IPS-20b (cell line): ENCODE results near the gene CADM1.

Source experiments
- H3K27ac ChIP-seq: one replicate; pipeline ENCODE4 v1.5.1; 2013; ENCODE audit warnings: low read length
- H3K27me3 ChIP-seq: 2 replicates; pipeline ENCODE4 v1.6.1; 2013; ENCODE audit warnings: mild to moderate bottlenecking, low read length, inconsistent platforms; ENCODE audit not compliant: insufficient read depth
- H3K36me3 ChIP-seq: 2 replicates; pipeline ENCODE4 v1.6.1; 2013; ENCODE audit warnings: low read depth, mild to moderate bottlenecking, inconsistent platforms, low read length, moderate library complexity; ENCODE audit not compliant: insufficient read depth
- H3K4me1 ChIP-seq: 2 replicates; pipeline ENCODE4 v1.6.1; 2013; ENCODE audit warnings: mild to moderate bottlenecking, control low read depth, inconsistent platforms, low read length, moderate library complexity; ENCODE audit not compliant: insufficient read depth
- H3K4me3 ChIP-seq: 2 replicates; pipeline ENCODE4 v1.5.1; 2013; ENCODE audit warnings: mild to moderate bottlenecking, low read length, inconsistent platforms
- H3K9ac ChIP-seq: 2 replicates; pipeline ENCODE4 v1.6.1; 2013; ENCODE audit warnings: low read depth, mild to moderate bottlenecking, inconsistent platforms, low read length, moderate library complexity
- H3K9me3 ChIP-seq: 2 replicates; pipeline ENCODE4 v1.6.1; 2013; ENCODE audit warnings: mild to moderate bottlenecking, low read depth, low read length, inconsistent platforms; ENCODE audit not compliant: insufficient read depth

Gene CADM1

DNA sequence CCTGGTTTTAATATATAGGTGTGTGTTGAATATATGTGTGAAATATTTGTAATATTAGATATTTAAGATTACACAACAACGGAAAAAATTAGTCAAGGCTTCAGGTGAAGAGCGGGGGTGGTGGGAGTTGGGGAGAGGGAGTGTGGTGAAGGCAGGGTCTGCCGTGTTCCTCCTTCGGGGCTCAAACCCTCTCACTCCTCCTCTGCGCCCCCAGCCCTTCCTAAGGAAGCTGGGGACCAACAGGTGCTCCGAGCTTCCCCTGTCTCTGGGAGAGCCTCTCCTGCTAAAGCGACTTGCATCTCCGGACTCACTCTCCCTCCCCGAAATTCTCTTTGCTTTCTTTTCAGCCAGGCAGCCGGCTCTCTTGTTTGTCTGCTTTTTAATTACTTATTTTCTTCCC, 960 bp upstream of the CADM1 start:
- Histone ChIP-seq H3K4me3 (peak overlapping the region; percentile 80), H3K9ac (peak overlapping the region; percentile 78), H3K27ac (no peak overlapping the region), H3K4me1 (peaks cover 21% of the 10 kb centered on the region), H3K36me3 (no peaks in the 10 kb centered on the region), H3K27me3 (peaks cover 71% of the 10 kb centered on the region), H3K9me3 (no peaks in the 10 kb centered on the region)

DNA sequence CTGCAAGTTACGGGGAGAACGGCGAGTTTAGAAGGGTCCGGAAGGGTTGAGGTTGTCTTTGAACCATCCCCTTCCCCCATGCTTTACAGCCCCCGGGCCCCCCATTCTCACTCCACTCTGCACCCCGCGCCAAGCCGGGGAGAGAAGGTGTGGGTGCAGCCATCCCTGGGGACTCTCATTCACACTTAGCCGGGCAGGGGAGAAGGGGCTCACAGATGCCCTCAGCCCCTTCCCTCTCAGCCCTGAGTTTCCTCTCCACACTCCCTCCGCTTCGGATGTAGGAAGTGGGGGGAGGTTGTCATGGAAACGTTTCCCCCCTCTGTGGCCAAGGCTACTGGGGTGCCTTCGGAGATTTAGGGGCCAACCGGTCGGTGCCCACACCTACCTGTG, 334 bp downstream of the CADM1 start:
- peak overlapping the region; percentile 53; the same call in 1 of the 2 replicates for H3K9ac ChIP-seq
- H3K4me3 ChIP-seq: peak overlapping the region; percentile 80
- peaks cover 21% of the 10 kb centered on the region for H3K4me1 ChIP-seq
- no peaks in the 10 kb centered on the region for H3K9me3 ChIP-seq
- no peaks in the 10 kb centered on the region for H3K36me3 ChIP-seq
- H3K27me3 ChIP-seq: peaks cover 84% of the 10 kb centered on the region
- H3K27ac ChIP-seq: no peak overlapping the region

DNA sequence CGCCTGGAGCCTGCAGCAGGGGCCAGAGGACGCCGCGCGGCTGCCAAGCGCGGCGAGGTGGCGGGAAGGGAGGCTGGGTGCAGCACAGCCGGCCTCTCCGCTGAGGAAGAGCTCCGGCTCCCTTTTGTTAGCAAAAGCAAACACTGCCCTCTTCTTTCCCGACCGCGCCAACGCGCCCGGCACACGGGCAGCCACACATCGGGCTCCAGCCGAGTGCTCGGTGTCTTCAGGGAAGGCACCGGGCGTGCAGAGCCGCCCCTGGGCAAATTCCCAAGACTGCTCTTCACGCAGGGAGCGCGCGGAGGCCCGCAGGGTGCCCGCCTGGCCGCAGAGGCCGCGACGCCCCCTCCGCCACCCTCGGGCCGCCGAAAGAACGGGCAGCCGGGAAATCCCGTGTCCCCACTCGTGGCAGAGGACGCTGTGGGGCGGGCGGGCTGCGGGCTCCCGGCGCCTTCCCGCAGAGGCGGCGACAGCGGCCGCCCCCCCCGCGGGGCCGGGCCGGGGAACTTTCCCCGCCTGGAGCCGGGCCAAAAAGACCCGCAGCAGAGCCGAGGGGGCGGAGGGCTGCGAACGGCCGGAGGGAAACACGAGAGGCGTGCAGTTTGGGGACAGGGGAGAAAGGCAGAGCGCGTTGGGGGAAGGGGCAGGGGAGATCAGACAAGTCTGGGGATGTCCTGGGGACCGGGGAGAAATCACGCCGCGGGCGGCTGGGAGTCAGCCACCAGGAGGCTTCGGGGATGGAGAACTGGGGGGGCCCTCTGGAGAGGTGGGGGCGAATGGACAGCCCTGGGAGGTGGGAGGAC, 931 bp downstream of the CADM1 start:
- H3K9ac ChIP-seq: peak overlapping the region; percentile 53; the same call in 1 of the 2 replicates

DNA sequence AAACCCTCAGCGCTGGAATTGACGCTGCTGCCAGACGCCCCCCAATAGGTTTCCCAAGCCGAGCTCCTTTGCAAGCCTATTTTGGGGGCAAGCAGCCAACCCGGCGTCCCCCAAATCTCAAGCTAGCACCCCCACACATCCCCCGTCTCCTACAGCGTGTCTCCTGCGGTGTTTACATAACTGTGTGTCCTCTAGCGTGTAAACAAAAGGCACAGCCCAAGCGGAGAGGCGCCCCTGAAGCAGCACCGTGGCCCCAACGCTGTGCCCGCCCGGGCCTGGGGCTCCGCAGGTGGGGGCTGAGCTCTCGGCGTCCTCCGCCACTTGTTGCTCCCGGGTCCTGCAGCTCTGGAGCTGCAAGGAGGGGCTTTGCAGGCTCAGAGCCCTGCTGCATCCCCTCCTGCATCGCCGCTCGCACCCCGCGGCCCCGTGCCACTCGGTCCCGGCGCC, 1.6 kb downstream of the CADM1 start:
- Histone ChIP-seq H3K27me3 (peaks cover 86% of the 10 kb centered on the region), H3K27ac (no peak overlapping the region), H3K9me3 (no peaks in the 10 kb centered on the region), H3K9ac (no peak overlapping the region; the same call in 1 of the 2 replicates), H3K36me3 (no peaks in the 10 kb centered on the region), H3K4me1 (peaks cover 30% of the 10 kb centered on the region), H3K4me3 (peak overlapping the region; percentile 80)

More for the DNA sequence above, 931 bp downstream of the CADM1 start:
- Histone ChIP-seq H3K27me3 (peaks cover 86% of the 10 kb centered on the region), H3K36me3 (no peaks in the 10 kb centered on the region), H3K27ac (no peak overlapping the region), H3K4me1 (peaks cover 27% of the 10 kb centered on the region), H3K9me3 (no peaks in the 10 kb centered on the region), H3K4me3 (peak overlapping the region; percentile 80)

DNA sequence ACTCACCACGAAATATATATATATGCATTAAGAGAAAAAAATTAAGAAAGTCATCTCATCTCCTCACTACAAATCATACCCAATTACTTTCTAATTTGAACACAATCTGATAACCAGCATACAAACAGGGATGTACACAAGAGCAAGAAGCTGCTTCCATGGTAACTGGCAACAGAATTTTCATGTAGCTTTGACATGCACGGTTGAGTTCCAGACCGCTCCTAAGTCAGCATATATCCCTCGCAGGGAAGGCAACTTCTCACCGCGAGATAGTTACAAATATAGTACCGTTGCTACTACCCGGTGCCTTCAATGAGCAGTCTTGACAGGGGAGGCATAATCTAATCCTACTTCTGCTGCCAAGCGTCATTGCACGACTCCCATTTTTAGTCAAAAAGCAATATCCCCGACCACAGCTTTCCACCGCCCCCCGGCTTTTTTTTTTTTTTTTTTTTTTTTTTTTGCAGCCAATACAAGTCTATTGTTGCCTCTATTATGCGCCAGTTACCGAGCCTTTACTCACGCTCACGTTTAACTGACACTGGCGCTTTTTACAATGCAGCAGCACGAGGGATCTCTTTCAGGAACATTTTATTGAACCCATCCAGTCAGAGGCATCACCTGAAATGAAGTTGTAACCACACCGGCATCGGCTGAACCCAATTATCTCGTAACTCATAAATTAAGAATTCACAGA, 2.2 kb downstream of the CADM1 start:
- Histone ChIP-seq H3K27me3 (peaks cover 80% of the 10 kb centered on the region), H3K9ac (no peak overlapping the region), H3K36me3 (no peaks in the 10 kb centered on the region), H3K4me3 (peak overlapping the region; percentile 80), H3K9me3 (no peaks in the 10 kb centered on the region), H3K27ac (no peak overlapping the region), H3K4me1 (peaks cover 30% of the 10 kb centered on the region)

DNA sequence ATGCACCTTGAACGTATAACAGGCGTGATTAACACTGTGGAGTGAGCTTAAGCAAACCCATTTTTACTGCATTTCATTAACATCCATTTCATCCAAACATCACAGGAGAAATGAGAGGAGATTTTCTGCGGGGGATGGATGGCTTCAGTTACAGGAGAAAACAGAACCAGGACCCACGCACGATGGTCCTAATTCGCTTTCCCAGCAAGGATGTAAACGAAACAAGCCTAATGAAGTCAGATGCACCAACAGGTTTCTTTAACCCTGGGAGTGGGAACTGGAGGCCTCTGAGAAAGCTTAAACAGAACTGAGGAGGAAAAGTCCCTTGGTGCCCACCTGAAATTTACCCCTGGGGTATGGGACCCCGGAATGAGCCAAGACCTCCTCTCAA, 2.7 kb downstream of the CADM1 start:
- Histone ChIP-seq H3K9me3 (no peaks in the 10 kb centered on the region), H3K4me3 (peak overlapping the region; percentile 80), H3K4me1 (peaks cover 30% of the 10 kb centered on the region), H3K9ac (no peak overlapping the region), H3K27me3 (peaks cover 74% of the 10 kb centered on the region), H3K36me3 (no peaks in the 10 kb centered on the region), H3K27ac (no peak overlapping the region)

DNA sequence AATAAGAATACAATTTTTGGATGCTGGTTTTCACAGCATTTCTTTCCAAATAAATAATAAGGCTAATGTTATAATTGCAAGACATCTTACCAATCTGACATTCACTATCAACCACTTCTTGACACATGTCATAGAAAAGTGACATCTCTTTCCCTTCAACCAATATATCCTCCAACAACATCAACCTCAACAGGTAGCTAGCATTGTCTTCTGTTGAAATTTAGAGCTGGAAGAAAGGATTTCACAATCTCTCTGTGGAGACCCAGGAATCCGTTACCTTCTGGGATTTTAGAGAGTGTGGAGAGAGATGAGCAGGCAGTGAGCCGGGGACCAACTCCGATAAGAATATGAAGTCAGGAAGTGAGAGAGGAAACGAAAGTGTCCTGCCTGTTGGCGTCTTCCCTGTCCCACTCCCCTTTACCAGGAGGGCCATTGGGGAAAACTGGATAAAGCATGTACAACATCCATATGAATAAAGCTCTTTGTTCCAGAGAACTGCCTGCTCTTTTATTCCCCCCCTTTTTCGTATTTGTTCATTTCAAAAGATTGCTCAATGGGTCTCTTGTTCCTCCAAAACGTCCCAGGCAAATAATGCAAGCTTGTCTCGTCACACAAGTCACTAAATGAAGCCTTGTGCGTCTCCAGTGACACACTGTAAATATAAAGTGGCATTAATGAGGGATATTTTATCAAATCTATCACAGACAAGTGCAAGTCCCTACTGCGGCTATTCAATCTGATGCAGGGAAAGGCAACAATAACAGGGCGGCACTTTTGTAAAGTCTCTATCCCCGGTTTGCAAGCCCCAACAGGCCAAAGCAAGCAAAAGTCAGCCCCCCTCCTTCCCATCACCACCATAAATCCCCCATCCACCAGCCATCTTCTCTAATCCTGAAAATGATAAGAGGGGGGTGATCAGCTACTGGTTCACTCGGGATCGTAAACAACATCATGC, 3.4 kb downstream of the CADM1 start:
- Histone ChIP-seq H3K9ac (no peak overlapping the region), H3K9me3 (no peaks in the 10 kb centered on the region), H3K27ac (no peak overlapping the region), H3K4me1 (peaks cover 28% of the 10 kb centered on the region), H3K27me3 (peaks cover 68% of the 10 kb centered on the region), H3K4me3 (peak overlapping the region; percentile 80), H3K36me3 (no peaks in the 10 kb centered on the region)

DNA sequence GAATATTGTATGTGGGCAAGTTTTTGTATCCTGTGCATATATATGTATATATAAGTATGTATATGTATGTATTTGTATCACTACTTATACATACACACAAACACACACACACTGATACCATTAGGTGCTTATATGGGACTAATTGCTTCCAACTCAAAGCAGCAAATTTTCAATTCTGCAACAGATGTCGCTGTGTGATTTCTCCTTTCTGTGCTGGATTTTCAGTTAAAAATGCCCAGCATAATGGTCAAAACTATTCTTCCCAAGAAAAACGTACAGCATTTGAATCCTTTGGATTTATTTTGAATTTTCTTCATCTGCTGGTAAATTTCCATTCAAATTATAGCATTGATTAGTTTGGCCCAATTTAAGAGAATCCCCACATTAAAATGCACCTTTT, 4.3 kb downstream of the CADM1 start:
- no peak overlapping the region for H3K4me3 ChIP-seq
- peaks cover 60% of the 10 kb centered on the region for H3K27me3 ChIP-seq
- H3K4me1 ChIP-seq: peaks cover 24% of the 10 kb centered on the region
- H3K36me3 ChIP-seq: no peaks in the 10 kb centered on the region
- no peak overlapping the region for H3K9ac ChIP-seq
- no peaks in the 10 kb centered on the region for H3K9me3 ChIP-seq
- no peak overlapping the region for H3K27ac ChIP-seq

DNA sequence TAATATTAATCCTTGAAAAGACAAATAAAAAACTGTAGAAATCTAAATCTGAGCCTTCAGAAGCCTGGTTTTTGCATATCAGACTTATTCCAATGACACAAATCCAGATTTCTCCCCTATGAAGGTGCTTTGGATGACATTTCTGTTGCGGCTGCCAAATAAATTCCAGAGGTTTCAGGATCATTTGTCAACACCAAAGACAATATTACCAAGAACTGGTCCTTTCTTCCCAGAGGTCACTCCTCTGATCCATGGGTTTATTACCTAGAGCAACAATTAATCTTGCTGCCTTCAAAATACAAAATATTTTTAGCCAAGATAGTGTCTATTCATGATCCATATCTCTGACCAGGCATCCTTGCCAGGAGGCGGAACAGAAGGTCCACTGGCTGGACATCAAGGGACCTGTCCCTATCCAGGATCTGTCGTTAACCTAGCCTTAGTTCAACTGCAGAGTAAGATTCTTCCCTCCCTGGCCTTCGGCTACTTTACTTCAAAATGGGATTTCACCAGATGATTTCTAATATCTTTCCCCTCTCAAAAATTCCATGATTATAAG, 4.9 kb downstream of the CADM1 start:
- H3K9me3 ChIP-seq: no peaks in the 10 kb centered on the region
- H3K4me1 ChIP-seq: peaks cover 24% of the 10 kb centered on the region
- no peak overlapping the region for H3K4me3 ChIP-seq
- H3K27me3 ChIP-seq: peaks cover 60% of the 10 kb centered on the region
- no peak overlapping the region for H3K9ac ChIP-seq
- no peak overlapping the region for H3K27ac ChIP-seq
- no peaks in the 10 kb centered on the region for H3K36me3 ChIP-seq

DNA sequence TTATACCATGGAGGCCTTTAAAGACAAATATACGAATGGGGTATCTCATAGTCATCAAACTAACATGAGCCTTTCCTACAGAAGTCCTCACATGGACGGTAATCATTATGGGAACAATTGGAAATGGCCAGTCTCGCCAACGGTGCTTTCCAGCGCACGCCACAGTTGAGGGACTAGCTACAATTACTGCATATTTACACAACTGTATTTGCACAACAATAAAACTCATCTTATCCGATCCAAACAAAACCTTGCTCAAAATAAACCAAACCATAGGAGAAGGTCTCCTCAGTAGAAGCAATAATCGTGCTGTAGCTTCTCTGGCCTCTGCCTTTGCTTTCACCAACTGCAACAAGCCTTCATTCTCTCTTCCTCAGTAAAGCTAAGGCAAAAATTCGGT, 5.9 kb downstream of the CADM1 start:
- H3K27me3 ChIP-seq: peaks cover 55% of the 10 kb centered on the region
- H3K36me3 ChIP-seq: no peaks in the 10 kb centered on the region
- H3K9me3 ChIP-seq: no peaks in the 10 kb centered on the region
- no peak overlapping the region for H3K27ac ChIP-seq
- H3K4me3 ChIP-seq: no peak overlapping the region
- H3K4me1 ChIP-seq: peaks cover 24% of the 10 kb centered on the region
- no peak overlapping the region for H3K9ac ChIP-seq

DNA sequence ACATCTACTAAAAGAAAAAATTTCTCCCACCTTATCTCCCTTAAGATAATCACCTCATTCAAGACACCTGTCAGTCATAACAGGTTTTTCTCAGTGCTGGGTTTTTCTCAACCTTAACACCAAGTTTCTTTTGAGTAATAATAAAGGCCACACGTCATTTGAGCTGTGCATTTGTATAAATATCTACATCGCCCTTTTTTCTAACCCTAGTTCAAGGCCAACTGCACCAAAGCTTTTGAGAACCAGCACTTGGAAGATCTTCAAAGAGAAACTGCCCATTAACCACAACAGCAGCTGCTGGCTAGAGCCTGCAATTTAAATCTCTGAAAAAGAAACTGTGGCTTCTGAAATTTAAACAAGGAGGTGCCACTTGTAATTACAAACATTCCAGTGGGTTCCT, 6.9 kb downstream of the CADM1 start:
- no peak overlapping the region for H3K4me3 ChIP-seq
- H3K4me1 ChIP-seq: peaks cover 24% of the 10 kb centered on the region
- H3K27ac ChIP-seq: no peak overlapping the region

More for the DNA sequence above, 6.9 kb downstream of the CADM1 start:
- H3K36me3 ChIP-seq: no peaks in the 10 kb centered on the region
- no peak overlapping the region for H3K9ac ChIP-seq
- H3K9me3 ChIP-seq: no peaks in the 10 kb centered on the region
- H3K27me3 ChIP-seq: peaks cover 45% of the 10 kb centered on the region
